ENCODE data around the gene YARS1.

GRCh38 chr1:32786856-32787255, 30.3 kb downstream of the YARS1 start:
- TF ChIP-seq POLR2A (IDR thresholded peaks at IDR 0.05; ENCODE audit: low read length) = no peak
- no peak for TF ChIP-seq GATA1 (IDR thresholded peaks at IDR 0.05; ENCODE audit: low read depth, low read length)
